Spleen (tissue), 7 donors: ENCODE results near the gene EML6.

Experiments
- POLR2A ChIP-seq, 3 donors: fragments of 450-650 bp; IDR thresholded peaks; one replicate each; pipeline ENCODE4 v1.5.1; 2017; ENCODE audit warnings: antibody characterized with exemption in 3 of 3, mild to moderate bottlenecking in 1 of 3
- TF ChIP-seq, protein P1 (sequence below), 11 experiments: fragments of 200-600 bp in 7 of 11; fragments of 450-650 bp in 4 of 11; sonication (generic) in 4 of 11; IDR thresholded peaks in 8 of 11; conservative IDR thresholded peaks in 3 of 11; 1 replicate in 7 of 11; 2 replicates in 4 of 11; pipeline versions ENCODE4 v1.4.0 to v1.8.0; 2016 to 2021; ENCODE audit warnings: antibody characterized with exemption in 11 of 11, inconsistent platforms in 4 of 11, mild to moderate bottlenecking in 1 of 11
- donor health status: DM: no; HTN: no; CAD: no; lungs with moderate emphysema.
- donor health status: DM: no; HTN: no; CAD: no.
- donor health status: DM: no; HTN: no; CAD: no.

DNA sequence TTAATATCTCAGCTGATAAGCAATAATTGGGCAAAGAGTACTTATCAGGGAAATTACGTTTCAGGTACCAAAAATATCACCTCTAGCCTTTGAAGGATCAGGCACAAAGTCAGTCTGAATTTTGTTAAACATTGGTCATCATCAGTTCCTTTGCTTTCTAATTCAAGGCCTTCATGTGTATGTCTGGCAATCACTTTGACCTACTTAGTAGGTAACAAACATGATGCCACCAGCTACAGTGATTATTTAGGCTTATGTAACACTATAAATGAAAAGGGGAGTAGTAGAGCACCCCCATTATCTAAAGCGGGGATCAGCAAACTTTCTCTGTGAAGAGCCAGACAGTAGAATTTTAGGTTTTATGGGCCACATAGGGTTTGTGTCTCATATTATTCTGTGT lies 251.7 kb downstream of the EML6 start:
- TF ChIP-seq, protein P1, sequence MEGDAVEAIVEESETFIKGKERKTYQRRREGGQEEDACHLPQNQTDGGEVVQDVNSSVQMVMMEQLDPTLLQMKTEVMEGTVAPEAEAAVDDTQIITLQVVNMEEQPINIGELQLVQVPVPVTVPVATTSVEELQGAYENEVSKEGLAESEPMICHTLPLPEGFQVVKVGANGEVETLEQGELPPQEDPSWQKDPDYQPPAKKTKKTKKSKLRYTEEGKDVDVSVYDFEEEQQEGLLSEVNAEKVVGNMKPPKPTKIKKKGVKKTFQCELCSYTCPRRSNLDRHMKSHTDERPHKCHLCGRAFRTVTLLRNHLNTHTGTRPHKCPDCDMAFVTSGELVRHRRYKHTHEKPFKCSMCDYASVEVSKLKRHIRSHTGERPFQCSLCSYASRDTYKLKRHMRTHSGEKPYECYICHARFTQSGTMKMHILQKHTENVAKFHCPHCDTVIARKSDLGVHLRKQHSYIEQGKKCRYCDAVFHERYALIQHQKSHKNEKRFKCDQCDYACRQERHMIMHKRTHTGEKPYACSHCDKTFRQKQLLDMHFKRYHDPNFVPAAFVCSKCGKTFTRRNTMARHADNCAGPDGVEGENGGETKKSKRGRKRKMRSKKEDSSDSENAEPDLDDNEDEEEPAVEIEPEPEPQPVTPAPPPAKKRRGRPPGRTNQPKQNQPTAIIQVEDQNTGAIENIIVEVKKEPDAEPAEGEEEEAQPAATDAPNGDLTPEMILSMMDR (IDR thresholded peaks at IDR 0.05 in 8 of 11, conservative IDR thresholded peaks at IDR 0.05 in 3 of 11) = no peak
- TF ChIP-seq POLR2A (IDR thresholded peaks at IDR 0.05) = no peak
